ENCODE measurements around the gene MAPK10. TPM values are rescaled to one million over a fixed set of nuclear protein-coding genes. Genes with fewer than 3 reads are reported as not detected.

The MAPK10 gene
- total and polyA plus RNA-seq, 2 experiments from 2014 or later: 3.6 to 8.1 TPM

GRCh38 chr4:85953651-85954018, 406.2 kb downstream of the MAPK10 start (continued):
- TF ChIP-seq ZNF462 (CRISPR knock-in tag; IDR thresholded peaks at IDR 0.05) (no peak), EZH2 (IDR thresholded peaks at IDR 0.05; ENCODE audit: low read depth, unreplicated experiment) (no peak), ZNF331 (CRISPR knock-in tag; IDR thresholded peaks at IDR 0.05; ENCODE audit: low read depth) (no peak), CREB1 (CRISPR knock-in tag; IDR thresholded peaks at IDR 0.05; ENCODE audit: low read depth) (no peak), POLR2AphosphoS5 (IDR thresholded peaks at IDR 0.05; ENCODE audit: low read depth) (no peak)
- TF ChIP-seq, protein P1, sequence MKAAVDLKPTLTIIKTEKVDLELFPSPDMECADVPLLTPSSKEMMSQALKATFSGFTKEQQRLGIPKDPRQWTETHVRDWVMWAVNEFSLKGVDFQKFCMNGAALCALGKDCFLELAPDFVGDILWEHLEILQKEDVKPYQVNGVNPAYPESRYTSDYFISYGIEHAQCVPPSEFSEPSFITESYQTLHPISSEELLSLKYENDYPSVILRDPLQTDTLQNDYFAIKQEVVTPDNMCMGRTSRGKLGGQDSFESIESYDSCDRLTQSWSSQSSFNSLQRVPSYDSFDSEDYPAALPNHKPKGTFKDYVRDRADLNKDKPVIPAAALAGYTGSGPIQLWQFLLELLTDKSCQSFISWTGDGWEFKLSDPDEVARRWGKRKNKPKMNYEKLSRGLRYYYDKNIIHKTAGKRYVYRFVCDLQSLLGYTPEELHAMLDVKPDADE (IDR thresholded peaks at IDR 0.05): no peak

- Histone ChIP-seq H2AFZ (peak overlapping the region; percentile 58), H3F3A (replicated peaks; ENCODE audit: low read depth) (no peaks in the 10 kb centered on the region), H3K27me3 (ENCODE audit: insufficient read depth) (no peaks in the 10 kb centered on the region), H3K4me2 (0 out of 2 replicates have a peak overlapping the region, but pooled peaks have one; percentile 61), H3K9me2 (ENCODE audit: insufficient read depth) (peaks cover 6% of the 10 kb centered on the region; the same call in 1 of the 2 replicates), H3K4me1 (ENCODE audit: insufficient read depth) (peaks cover 31% of the 10 kb centered on the region), H3K36me3 (ENCODE audit: insufficient read depth) (no peaks in the 10 kb centered on the region), H3K27ac (ENCODE audit: low read depth) (no peak overlapping the region), H3K79me2 (replicated peaks; ENCODE audit: insufficient read depth) (no peaks in the 10 kb centered on the region), H3K4me3 (no peak overlapping the region), H4K20me1 (replicated peaks; ENCODE audit: insufficient read depth) (no peaks in the 10 kb centered on the region)
- H3K4me1 Mint-ChIP-seq: peaks cover 16% of the 10 kb centered on the region
- no peak for ATAC-seq
- no peak overlapping the region for H3K4me3 Mint-ChIP-seq
- no peak overlapping the region for H3K27ac Mint-ChIP-seq
- peak; percentile 23 for DNase-seq (ENCODE audit: low spot score)
- H3K9me3 Mint-ChIP-seq: no peaks in the 10 kb centered on the region
- peaks cover 2% of the 10 kb centered on the region for H3K27me3 Mint-ChIP-seq (ENCODE audit: insufficient read depth, low read depth, poor library complexity)
- no peaks in the 10 kb centered on the region for H3K36me3 Mint-ChIP-seq (ENCODE audit: low read depth)
- TF ChIP-seq ZNF462 (CRISPR knock-in tag; IDR thresholded peaks at IDR 0.05) (no peak), NANOG (IDR thresholded peaks at IDR 0.05; ENCODE audit: borderline replicate concordance) (no peak), JUNB (IDR thresholded peaks at IDR 0.05; ENCODE audit: unreplicated experiment) (no peak), ZNF331 (CRISPR knock-in tag; IDR thresholded peaks at IDR 0.05; ENCODE audit: low read depth) (no peak), EZH2 (IDR thresholded peaks at IDR 0.05; ENCODE audit: low read depth, unreplicated experiment) (no peak)
Observed at GRCh38 chr4:85952972-85953650, 406.7 kb downstream of the MAPK10 start.

Data from GM23338 (cell line).